Embryonic facial prominence (tissue), 1 donor: ENCODE measurements around the gene DPPA5.
A peak's percentile ranks its signal among the peaks of the same experiment; 100 is the strongest.
"Not testable (repeated sequence)": the region's sequence is repeated elsewhere in the genome, so short reads cannot be mapped to it uniquely, and the experiment has no call there.

ENCODE experiments used
- DNase-seq: peaks from one replicate; pipeline ENCODE4 v3.0.0-alpha.2; 2016; ENCODE audit errors: extremely low spot score

Gene DPPA5

DNA sequence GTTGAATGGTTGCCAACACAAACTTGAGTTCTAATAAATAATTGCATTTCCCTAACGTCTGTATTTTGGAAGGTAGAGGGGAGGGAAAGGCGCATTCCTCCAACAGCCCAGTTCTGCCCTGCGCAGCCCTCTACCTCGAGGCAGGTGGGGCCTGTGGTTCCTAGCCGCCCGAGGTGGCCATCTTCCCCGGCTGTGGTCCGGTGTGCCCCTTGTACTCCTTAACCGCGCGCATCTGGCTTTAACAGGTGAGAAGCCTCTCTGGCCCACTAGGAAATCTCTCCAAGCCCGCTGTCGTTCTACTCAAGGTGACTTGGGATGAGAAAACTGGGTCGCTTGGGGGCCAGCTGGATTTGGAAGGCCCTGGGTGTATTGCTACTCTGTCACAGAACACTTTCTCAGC, 10.0 kb upstream of the DPPA5 start:
- no peak for DNase-seq

DNA sequence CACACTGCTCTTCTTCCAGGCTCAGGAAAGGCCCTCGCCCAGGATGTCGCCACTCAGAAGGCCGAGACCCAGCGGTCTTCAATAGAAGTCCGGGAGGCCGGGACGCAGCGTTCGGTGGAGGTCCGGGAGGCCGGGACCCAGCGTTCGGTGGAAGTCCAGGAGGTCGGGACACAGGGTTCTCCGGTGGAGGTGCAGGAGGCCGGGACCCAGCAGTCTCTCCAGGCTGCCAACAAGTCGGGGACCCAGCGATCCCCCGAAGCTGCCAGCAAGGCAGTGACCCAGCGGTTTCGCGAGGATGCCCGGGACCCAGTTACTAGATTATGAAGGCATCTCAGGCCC, 9.4 kb upstream of the DPPA5 start:
- DNase-seq: no peak

- no peak for DNase-seq
These were observed 8.9 kb upstream of the DPPA5 start for GRCh38 chr6:73362869-73363536.

- no peak for DNase-seq
These were observed 8.3 kb upstream of the DPPA5 start, which contains the start of gene KHDC3L for GRCh38 chr6:73362358-73362757. KHDC3L (plus strand) TSS chr6:73362658; CDS start chr6:73362730, 72 bp downstream.

DNA sequence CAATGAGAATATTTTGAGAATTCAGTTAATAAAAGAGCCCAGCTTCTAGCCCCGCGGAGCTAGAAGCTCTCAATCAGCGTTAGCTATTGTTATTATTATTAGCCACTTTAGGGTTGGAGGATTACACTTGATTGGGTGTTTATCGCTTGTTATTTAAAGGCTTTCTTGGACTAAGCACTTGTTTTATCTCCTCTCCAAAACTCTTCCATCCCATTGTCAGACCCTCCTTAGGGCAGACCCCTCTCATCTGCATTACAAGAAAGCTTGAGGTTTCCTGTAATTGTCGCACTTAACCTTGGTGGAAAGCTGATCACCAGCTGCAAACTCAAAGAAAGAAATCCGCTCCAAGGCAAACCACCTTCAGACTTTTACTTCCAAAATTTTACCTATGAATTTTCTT, 4.8 kb downstream of the DPPA5 start:
- DNase-seq: no peak

DNA sequence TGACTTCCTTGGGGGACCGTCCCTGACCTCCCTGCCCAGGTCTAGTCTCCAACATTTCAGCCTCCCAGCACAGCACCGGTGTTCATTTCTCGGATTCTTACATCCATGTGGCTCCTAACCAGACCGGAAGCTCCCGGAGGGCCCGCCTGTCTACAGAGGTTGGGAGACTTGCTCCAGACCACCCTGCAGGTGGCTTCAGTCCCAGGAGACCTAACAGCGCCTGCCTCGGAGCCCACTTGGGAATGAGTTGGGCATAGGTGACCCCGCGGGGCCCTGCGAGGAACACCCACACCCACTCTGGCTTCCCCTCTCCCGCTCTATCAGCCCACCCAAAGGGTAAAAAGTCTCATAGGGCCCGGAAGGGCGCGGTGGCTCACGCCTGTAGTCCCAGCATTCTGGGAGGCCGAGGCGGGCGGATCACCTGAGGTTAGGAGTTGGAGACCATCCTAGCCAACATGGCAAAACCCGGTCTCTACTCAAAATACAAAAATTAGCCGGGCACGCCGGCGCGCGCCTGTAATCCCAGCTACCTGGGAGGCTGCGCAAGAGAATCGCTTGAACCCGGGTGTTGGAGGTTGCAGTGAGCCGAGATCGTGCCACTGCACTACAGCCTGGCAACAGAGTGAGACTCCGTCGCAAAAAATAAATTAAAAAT, 5.4 kb downstream of the DPPA5 start:
- no peak for DNase-seq

- DNase-seq: no peak
These were observed 10.9 kb downstream of the DPPA5 start for GRCh38 chr6:73343164-73343563.

- no peak for DNase-seq
These were observed 11.9 kb downstream of the DPPA5 start for GRCh38 chr6:73342174-73342573.

DNA sequence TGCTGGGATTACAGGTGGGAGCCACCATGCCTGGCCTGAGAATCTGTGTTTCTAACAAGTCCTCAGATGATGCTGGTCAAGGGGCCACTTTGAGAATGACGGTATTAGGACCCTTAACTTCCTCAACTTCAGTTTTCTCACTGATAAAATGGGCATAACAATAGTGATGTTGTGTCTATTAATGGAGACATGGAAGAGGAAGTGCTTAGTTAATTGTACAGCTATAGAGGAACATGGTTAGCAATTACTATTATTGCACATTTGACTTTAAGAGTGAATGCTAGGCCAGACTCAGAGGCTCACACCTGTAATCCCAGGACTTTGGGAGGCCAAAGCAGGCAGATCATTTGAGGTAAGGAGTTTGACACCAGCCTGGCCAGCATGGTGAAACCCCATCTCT, 12.7 kb downstream of the DPPA5 start:
- no peak for DNase-seq

- no peak for DNase-seq
These were observed 14.0 kb downstream of the DPPA5 start for GRCh38 chr6:73340048-73340447.

GRCh38 chr6:73339340-73339739, 14.7 kb downstream of the DPPA5 start:
- no peak for DNase-seq

DNA sequence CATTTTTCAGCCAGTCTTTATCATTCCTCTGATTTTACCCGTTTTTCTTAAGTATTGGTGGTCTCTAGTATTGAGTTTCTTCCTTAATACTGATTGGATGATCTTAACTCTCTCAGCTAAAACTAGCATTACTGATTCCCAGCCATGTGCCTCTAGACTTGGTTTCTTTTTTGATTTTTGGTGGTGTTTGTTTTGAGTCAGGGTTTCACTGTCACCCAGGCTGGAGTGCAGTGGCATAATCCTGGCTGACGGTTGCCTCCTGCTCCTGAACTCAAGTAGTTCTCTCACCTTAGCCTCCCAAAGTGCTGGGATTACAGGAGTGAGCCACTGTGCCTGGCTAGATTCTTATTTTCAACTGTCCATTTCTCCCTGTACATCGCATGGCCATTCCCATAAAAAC, 24.9 kb downstream of the DPPA5 start:
- no peak for DNase-seq

DNA sequence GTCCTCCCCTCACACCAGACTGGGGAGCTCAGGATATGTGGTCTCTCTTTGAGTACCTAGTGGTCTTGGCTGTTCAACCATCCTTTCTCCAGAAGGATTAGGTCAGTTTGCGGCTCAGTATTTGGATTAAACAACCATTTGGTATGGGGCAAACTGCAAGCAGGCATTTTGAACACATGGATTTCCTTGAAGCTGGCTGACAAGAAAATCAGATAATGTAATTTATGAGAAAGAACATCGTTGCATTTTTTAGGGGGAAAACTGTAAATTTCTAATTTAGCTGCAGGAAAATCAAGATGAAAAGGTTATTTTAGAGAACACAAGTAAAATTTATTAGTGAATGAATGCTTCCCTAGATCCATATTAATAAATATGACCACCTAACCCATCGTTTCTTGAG, 25.3 kb downstream of the DPPA5 start:
- DNase-seq: no peak

GRCh38 chr6:73325656-73326055, 28.4 kb downstream of the DPPA5 start:
- DNase-seq: no peak

GRCh38 chr6:73323323-73323722, 30.8 kb downstream of the DPPA5 start:
- DNase-seq: no peak

DNA sequence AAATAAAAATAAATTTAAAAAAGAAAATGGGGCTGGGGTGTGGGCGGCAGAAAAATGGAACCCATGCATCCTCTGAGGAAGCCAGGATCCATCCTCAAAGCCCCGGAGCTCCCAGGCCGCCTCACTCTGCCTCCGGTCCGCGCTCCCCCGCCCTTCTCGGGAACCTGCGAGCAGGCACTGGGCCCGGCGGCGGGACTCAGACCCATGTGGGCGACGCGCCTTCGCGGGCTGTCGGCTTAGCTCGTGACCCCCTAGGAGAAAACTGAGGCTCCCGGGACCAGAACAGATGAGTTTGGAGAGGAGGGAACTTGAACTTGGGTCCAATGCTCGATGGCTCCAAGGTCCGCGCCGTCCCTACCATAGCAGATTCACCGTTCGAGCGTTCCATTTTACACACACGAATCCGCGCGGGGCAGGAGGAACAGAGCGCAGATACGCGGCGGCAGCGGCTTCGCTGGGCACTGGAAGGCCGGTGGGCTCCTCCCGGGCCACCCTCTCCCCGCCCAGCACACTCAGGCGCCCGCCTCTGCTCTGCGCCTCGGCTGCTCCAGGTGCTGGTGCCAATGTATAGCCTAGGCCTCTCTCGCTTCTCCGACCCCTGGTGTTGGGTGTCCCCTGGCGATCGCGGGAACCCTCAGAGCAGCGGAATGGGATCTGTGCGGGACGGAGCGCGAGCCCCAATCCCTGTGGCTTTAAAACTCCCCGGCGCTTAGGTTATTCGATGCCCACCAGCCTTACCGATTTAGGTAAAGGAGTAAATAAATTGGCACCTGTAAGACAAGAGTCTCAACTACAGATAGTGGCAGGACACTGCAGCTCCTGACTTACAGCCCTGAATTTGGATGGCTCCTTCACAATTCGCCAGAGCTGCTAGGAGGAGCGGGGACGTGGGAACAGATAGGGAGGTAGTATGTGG, 39.2 kb downstream of the DPPA5 start:
- DNase-seq: no peak

- DNase-seq: not testable (repeated sequence)
These were observed 43.6 kb downstream of the DPPA5 start for GRCh38 chr6:73310503-73310845.

- peak; percentile 34 for DNase-seq
These were observed 44.1 kb downstream of the DPPA5 start for GRCh38 chr6:73309785-73310502.

DNA sequence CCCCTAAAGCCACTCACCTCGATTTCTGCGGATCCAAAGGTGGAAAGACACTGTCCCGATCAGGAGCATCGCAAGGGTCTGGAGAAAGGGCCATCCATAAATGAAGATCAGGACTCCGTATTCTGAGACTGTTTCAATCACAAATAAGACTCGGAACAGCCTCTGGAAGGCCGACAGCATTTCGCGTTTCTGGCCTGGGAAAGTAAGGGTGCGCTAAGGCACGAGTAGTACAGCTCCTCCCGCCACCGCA, 44.6 kb downstream of the DPPA5 start:
- peak; percentile 40 for DNase-seq

DNA sequence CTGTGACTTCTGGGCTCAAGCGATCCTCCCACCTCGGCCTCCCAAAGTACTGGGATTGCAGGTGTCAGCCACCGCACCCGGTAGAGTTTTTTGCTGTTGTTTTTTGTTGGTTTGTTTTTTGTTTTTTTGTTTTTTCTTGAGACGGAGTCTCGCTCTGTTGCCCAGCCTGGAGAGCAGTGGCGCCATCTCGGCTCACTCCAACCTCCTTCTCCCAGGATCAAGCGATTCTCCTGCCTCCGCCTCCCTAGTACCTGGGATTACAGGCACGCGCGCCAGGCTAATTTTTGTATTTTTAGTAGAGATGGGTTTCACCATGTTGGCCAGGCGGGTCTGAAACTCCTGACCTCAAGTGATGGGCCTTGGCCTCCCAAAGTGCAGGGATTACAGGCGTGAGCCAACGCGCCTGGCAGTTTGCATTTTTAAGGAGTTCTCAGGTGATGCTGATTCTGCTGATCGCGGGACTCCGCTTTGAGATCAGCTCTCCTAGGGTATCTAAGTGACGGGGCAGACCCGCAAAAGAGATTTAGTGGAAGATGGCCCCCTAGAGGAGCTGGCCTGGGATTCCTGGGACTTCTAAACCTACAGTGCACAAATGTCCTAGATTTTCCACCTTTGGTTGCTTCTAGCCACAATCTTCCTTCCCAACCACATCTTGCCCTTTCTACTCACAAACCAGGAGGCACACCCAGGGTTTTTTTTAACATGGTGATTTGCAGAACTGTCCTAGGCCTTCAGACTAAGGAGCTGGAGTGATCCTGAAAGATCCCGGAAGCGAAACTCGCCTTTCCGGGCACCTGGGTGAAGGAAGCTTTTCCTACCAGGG, 45.2 kb downstream of the DPPA5 start:
- DNase-seq: no peak

- DNase-seq: not testable (repeated sequence)
These were observed 50.3 kb downstream of the DPPA5 start for GRCh38 chr6:73303773-73304172.
